ENCODE measurements around the gene POLR2L.

POLR2L gene

GRCh38 chr11:823441-824291 lies 18.7 kb downstream of the POLR2L start:
- DNase-seq = no peak
- H3K4me1 ChIP-seq (ENCODE audit: low read length) = peaks cover 9% of the 10 kb centered on the region; the same call in 1 of the 2 replicates
- H4K20me1 ChIP-seq (ENCODE audit: insufficient read depth, low read length) = no peaks in the 10 kb centered on the region

GRCh38 chr11:821512-822371 lies 20.6 kb downstream of the POLR2L start:
- Histone ChIP-seq H3K4me1 (ENCODE audit: low read length) (peaks cover 9% of the 10 kb centered on the region; the same call in 1 of the 2 replicates), H3K9me3 (replicated peaks; ENCODE audit: insufficient read depth, low read length) (no peaks in the 10 kb centered on the region), H3K27me3 (replicated peaks; ENCODE audit: insufficient read depth, low read length) (no peaks in the 10 kb centered on the region), H3K36me3 (replicated peaks; ENCODE audit: insufficient read depth, low read length) (no peaks in the 10 kb centered on the region), H3K27ac (ENCODE audit: low read length) (no peak overlapping the region), H3K9me2 (replicated peaks; ENCODE audit: insufficient read depth, low read length) (no peaks in the 10 kb centered on the region), H3F3A (ENCODE audit: insufficient read depth, low read length) (peaks cover 3% of the 10 kb centered on the region), H3K79me2 (ENCODE audit: low read length) (peaks cover 17% of the 10 kb centered on the region), H3K9ac (ENCODE audit: low read length) (no peak overlapping the region), H4K20me1 (ENCODE audit: insufficient read depth, low read length) (no peaks in the 10 kb centered on the region), H2AFZ (ENCODE audit: low read length) (no peak overlapping the region), H3K4me2 (ENCODE audit: low read depth, low read length) (no peak overlapping the region), H3K4me3 (ENCODE audit: low read length) (no peak overlapping the region)
- DNase-seq = no peak
- TF ChIP-seq CTCF (IDR thresholded peaks at IDR 0.05; ENCODE audit: low read length) (no peak), EZH2phosphoT487 (IDR thresholded peaks at IDR 0.05; ENCODE audit: low read length) (no peak), EZH2 (optimal IDR thresholded peaks at IDR 0.05; ENCODE audit: low read depth, low read length) (no peak)

More at GRCh38 chr11:823441-824291, 18.7 kb downstream of the POLR2L start:
- H3F3A ChIP-seq (ENCODE audit: insufficient read depth, low read length) = peaks cover 10% of the 10 kb centered on the region
- H3K79me2 ChIP-seq (ENCODE audit: low read length) = peaks cover 17% of the 10 kb centered on the region
- no peak for TF ChIP-seq CTCF (IDR thresholded peaks at IDR 0.05; ENCODE audit: low read length)
- no peak for TF ChIP-seq EZH2phosphoT487 (IDR thresholded peaks at IDR 0.05; ENCODE audit: low read length)
- H3K4me2 ChIP-seq (ENCODE audit: low read depth, low read length) = no peak overlapping the region
- H3K27ac ChIP-seq (ENCODE audit: low read length) = no peak overlapping the region
- H3K9me3 ChIP-seq (replicated peaks; ENCODE audit: insufficient read depth, low read length) = no peaks in the 10 kb centered on the region
- H3K36me3 ChIP-seq (replicated peaks; ENCODE audit: insufficient read depth, low read length) = no peaks in the 10 kb centered on the region
- H3K9me2 ChIP-seq (replicated peaks; ENCODE audit: insufficient read depth, low read length) = no peaks in the 10 kb centered on the region
- H3K4me3 ChIP-seq (ENCODE audit: low read length) = no peak overlapping the region
- no peak overlapping the region for H3K9ac ChIP-seq (ENCODE audit: low read length)
- no peak overlapping the region for H2AFZ ChIP-seq (ENCODE audit: low read length)
- H3K27me3 ChIP-seq (replicated peaks; ENCODE audit: insufficient read depth, low read length) = no peaks in the 10 kb centered on the region

GRCh38 chr11:820655-821511 lies 21.4 kb downstream of the POLR2L start:
- Histone ChIP-seq H3F3A (ENCODE audit: insufficient read depth, low read length) (0 out of 2 replicates have a peak, but pooled peaks cover 2% of the 10 kb centered on the region), H3K27ac (ENCODE audit: low read length) (no peak overlapping the region), H2AFZ (ENCODE audit: low read length) (no peak overlapping the region), H3K9me3 (replicated peaks; ENCODE audit: insufficient read depth, low read length) (no peaks in the 10 kb centered on the region), H3K9ac (ENCODE audit: low read length) (peak overlapping the region; percentile 77; the same call in 1 of the 2 replicates), H3K4me3 (ENCODE audit: low read length) (peak overlapping the region; percentile 78), H3K4me1 (ENCODE audit: low read length) (peaks cover 5% of the 10 kb centered on the region; the same call in 1 of the 2 replicates), H3K4me2 (ENCODE audit: low read depth, low read length) (peak overlapping the region; percentile 91), H3K9me2 (replicated peaks; ENCODE audit: insufficient read depth, low read length) (no peaks in the 10 kb centered on the region), H3K79me2 (ENCODE audit: low read length) (peaks cover 17% of the 10 kb centered on the region), H3K27me3 (replicated peaks; ENCODE audit: insufficient read depth, low read length) (no peaks in the 10 kb centered on the region), H3K36me3 (replicated peaks; ENCODE audit: insufficient read depth, low read length) (no peaks in the 10 kb centered on the region), H4K20me1 (ENCODE audit: insufficient read depth, low read length) (no peaks in the 10 kb centered on the region)
- no peak for DNase-seq
- TF ChIP-seq CTCF (IDR thresholded peaks at IDR 0.05; ENCODE audit: low read length) (no peak), EZH2 (optimal IDR thresholded peaks at IDR 0.05; ENCODE audit: low read depth, low read length) (no peak), EZH2phosphoT487 (IDR thresholded peaks at IDR 0.05; ENCODE audit: low read length) (no peak)
